Astrocyte of the cerebellum (primary cell): ENCODE data around the gene ESPNL.

Experiments
- DNase-seq: peaks from one replicate; pipeline ENCODE4 v3.0.0-alpha.2; 2011; ENCODE audit warnings: low read depth
- H3K4me3 ChIP-seq: 2 replicates; pipeline ENCODE4 v1.5.1; 2011; ENCODE audit warnings: mild to moderate bottlenecking, low read depth, low read length, moderate library complexity
- in situ Hi-C: cut with HindIII; loops from 2 replicates; pipeline ENCODE4 v1.10.0; 2017; ENCODE audit warnings: low sequenced_read_pairs
- TF ChIP-seq, protein P1 (sequence below): IDR thresholded peaks from 2 replicates; pipeline ENCODE4 v1.5.1; 2012; ENCODE audit warnings: low read length, low read depth, moderate library complexity, mild to moderate bottlenecking; ENCODE audit errors: missing control alignments

The ESPNL gene

DNA sequence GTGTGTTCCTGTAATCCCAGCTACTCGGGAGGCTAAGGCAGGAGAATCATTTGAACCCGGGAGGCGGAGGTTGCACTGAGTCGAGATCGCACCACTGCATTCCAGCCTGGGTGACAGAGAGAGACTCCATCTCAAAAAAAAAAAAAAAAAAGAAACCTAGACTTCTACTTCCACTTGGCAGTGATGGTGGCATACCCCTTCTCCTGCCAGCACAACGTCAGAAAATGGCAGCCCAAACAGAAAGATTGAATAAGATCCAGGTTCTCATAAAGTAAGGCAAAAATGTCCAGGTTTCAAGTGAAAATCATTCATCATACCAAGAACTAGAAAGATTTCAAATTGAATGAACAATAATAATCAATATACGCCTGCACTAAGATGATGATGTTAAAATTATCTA lies 15.4 kb upstream of the ESPNL start:
- H3K4me3 ChIP-seq, result no peak overlapping the region
- TF ChIP-seq, protein P1, sequence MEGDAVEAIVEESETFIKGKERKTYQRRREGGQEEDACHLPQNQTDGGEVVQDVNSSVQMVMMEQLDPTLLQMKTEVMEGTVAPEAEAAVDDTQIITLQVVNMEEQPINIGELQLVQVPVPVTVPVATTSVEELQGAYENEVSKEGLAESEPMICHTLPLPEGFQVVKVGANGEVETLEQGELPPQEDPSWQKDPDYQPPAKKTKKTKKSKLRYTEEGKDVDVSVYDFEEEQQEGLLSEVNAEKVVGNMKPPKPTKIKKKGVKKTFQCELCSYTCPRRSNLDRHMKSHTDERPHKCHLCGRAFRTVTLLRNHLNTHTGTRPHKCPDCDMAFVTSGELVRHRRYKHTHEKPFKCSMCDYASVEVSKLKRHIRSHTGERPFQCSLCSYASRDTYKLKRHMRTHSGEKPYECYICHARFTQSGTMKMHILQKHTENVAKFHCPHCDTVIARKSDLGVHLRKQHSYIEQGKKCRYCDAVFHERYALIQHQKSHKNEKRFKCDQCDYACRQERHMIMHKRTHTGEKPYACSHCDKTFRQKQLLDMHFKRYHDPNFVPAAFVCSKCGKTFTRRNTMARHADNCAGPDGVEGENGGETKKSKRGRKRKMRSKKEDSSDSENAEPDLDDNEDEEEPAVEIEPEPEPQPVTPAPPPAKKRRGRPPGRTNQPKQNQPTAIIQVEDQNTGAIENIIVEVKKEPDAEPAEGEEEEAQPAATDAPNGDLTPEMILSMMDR, result no peak
- in situ Hi-C loops, result no loop called here
- DNase-seq, result no peak

GRCh38 chr2:238085899-238086298 lies 14.2 kb upstream of the ESPNL start:
- in situ Hi-C loops, result no loop called here
- DNase-seq, result no peak
- H3K4me3 ChIP-seq, result no peak overlapping the region
- TF ChIP-seq, protein P1, result no peak

DNA sequence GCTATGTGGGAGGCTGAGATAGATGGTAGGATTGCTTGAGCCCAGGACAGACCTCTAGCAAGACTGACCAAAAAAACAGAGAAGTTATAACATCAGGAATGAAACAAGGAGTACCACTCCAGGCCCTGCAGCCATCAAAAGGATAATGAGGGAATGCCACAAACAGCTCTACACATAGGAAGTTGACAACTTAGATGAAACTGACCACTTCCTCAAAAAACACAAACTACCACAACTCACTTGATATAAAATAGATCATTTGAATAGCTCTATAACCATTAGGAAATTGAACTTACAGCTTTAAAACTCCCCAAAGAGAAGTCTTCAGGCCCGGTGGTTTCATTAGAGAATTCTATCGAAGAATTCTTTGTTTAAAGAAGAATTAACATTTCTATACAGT lies 12.9 kb upstream of the ESPNL start:
- no peak overlapping the region for H3K4me3 ChIP-seq
- in situ Hi-C loops, result no loop called here
- TF ChIP-seq, protein P1, result no peak
- no peak for DNase-seq

DNA sequence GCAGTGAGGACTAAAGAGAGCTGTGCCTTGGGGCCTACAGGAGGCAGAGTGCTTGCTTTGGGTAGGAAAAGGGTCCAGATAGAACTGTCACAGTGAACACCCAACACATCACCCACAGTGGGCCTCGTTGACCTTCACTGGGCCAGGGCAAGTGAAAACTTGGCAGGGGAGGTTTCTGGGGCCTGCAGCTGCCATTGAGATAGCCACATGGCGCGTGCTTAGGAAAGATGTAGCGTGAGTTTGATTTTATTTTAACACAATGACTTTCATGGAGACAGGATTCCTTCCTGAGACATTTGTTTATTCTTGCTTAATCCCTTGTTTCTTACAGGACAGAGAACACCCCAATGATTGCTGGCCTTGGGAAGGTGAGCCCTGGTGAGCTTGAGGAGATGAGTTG lies 9.3 kb upstream of the ESPNL start:
- in situ Hi-C loops, result no loop called here
- DNase-seq, result no peak
- no peak overlapping the region for H3K4me3 ChIP-seq
- TF ChIP-seq, protein P1, result no peak

DNA sequence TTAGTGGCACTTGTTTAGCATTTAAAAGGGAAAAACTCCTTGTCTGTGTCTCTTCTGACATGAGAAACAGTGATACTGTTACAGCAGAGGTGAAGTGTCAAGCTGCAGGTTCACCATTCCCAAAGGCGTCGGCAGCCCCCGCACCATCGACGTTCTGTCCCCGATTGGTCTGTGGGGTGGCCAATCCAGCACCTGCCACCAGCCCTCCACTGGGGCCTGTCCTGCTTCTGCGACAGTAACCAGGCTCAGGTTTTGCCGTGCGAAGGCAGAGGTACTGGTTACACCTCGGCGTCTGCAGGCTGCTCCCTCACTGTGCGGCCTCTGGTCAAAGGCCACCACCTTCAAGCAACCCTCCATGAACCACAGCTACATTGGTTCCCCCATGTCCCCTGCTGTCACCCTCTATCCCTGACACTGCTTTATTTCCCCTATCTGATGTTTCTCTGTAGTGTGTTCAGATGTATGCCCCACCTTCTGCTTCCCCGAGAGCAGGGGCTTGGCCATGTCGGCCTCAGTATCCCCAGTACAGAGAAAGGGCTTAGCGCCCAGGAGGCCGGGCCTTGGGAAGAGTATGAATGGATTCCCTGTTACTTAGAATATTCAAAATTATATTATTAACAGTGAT lies 8.6 kb upstream of the ESPNL start:
- TF ChIP-seq, protein P1, result no peak

GRCh38 chr2:238092486-238093035 lies 7.6 kb upstream of the ESPNL start:
- no peak for DNase-seq
- TF ChIP-seq, protein P1, result no peak
- in situ Hi-C loops, result no loop called here
- H3K4me3 ChIP-seq, result no peak overlapping the region

More for the DNA sequence above, 8.6 kb upstream of the ESPNL start:
- in situ Hi-C loops, result no loop called here
- DNase-seq, result no peak
- H3K4me3 ChIP-seq, result no peak overlapping the region
